A673 (cell line): ENCODE measurements around the gene PACS1. TPM values are rescaled to one million over a fixed set of nuclear protein-coding genes. Genes with fewer than 3 reads are reported as not detected.

Experiments
- BruUV-seq: library from RNA; stranded (reverse); fragments of 400-500 nt; replicated peaks from 2 replicates; lab custom pipeline; 2021; lab: Mats Ljungman, UMichigan
- CTCF ChIA-PET: fragments of 300-600 bp; sonication (Branson Sonifier 250); formaldehyde crosslinking; loops from one replicate; lab custom pipeline; 2022; ENCODE audit warnings: antibody characterized with exemption; lab: Charles Lee
- POLR2A ChIA-PET: fragments of 300-600 bp; sonication (Branson Sonifier 250); formaldehyde crosslinking; loops from one replicate; lab custom pipeline; 2022; ENCODE audit warnings: antibody characterized with exemption; ENCODE audit not compliant: low non-redundant PET; lab: Charles Lee
- DNase-seq: peaks from one replicate; pipeline ENCODE4 v3.0.0-alpha.2; 2015; ENCODE audit warnings: low spot score
- H3K27ac ChIP-seq: fragments of 200-600 bp; sonication (generic); 2 replicates; pipeline ENCODE4 v1.5.1; 2016; ENCODE audit warnings: mixed run types, low read depth, mild to moderate bottlenecking, mixed read lengths, antibody characterized with exemption, low read length; ENCODE audit not compliant: poor library complexity, severe bottlenecking
- H3K27me3 ChIP-seq: fragments of 200-600 bp; sonication (generic); replicated peaks from 2 replicates; pipeline ENCODE4 v1.6.1; 2017; ENCODE audit warnings: mixed run types, low read depth, mild to moderate bottlenecking, mixed read lengths, antibody characterized with exemption, low read length; ENCODE audit not compliant: insufficient read depth, poor library complexity
- H3K36me3 ChIP-seq: fragments of 200-600 bp; sonication (generic); 2 replicates; pipeline ENCODE4 v1.6.1; 2016; ENCODE audit warnings: mixed run types, mild to moderate bottlenecking, mixed read lengths, antibody characterized with exemption, low read length; ENCODE audit not compliant: insufficient read depth, poor library complexity, severe bottlenecking
- H3K4me1 ChIP-seq: fragments of 200-600 bp; sonication (generic); 2 replicates; pipeline ENCODE4 v1.6.1; 2017; ENCODE audit warnings: mixed run types, mild to moderate bottlenecking, mixed read lengths, antibody characterized with exemption, low read length; ENCODE audit not compliant: insufficient read depth, poor library complexity, severe bottlenecking
- H3K4me3 ChIP-seq: fragments of 200-600 bp; sonication (generic); 2 replicates; pipeline ENCODE4 v1.5.1; 2016; ENCODE audit warnings: low read depth, mixed run types, mild to moderate bottlenecking, mixed read lengths, low read length; ENCODE audit not compliant: poor library complexity, severe bottlenecking
- H3K9me3 ChIP-seq: fragments of 200-600 bp; sonication (generic); 2 replicates; pipeline ENCODE4 v1.6.1; 2016; ENCODE audit warnings: mixed run types, low read depth, mild to moderate bottlenecking, mixed read lengths, antibody characterized with exemption, low read length; ENCODE audit not compliant: poor library complexity, severe bottlenecking
- EZH2 ChIP-seq: fragments of 200-600 bp; sonication (generic); IDR thresholded peaks from 2 replicates; pipeline ENCODE4 v1.6.1; 2017; ENCODE audit warnings: borderline replicate concordance, low read depth, mild to moderate bottlenecking, mixed read lengths, antibody characterized with exemption, low read length; ENCODE audit not compliant: poor library complexity, severe bottlenecking
- intact Hi-C: fragments of 100-400 bp; cut with micrococcal nuclease; formaldehyde crosslinking; loops from one replicate; pipeline ENCODE4 v1.10.0; 2022; ENCODE audit not compliant: unreplicated experiment
- total RNA-seq: library from RNA; stranded (reverse); gene quantifications from 2 replicates; pipeline ENCODE4 v1.2.3, GENCODE V29; 2021
- TF ChIP-seq, protein P1 (sequence below): fragments of 300-800, 200-600 bp; sonication (generic); conservative IDR thresholded peaks from 2 replicates; pipeline ENCODE4 v1.5.1; 2017; ENCODE audit warnings: low read depth, mild to moderate bottlenecking, antibody characterized with exemption, low read length, moderate library complexity, mixed read lengths

Gene PACS1
- total RNA-seq, 1 experiment from 2014 or later, result 75.7 TPM

GRCh38 chr11:66239511-66239910 is 169.4 kb downstream of the PACS1 start:
- Histone ChIP-seq H3K27me3 (no peaks in the 10 kb centered on the region), H3K9me3 (no peaks in the 10 kb centered on the region), H3K36me3 (peaks cover 5% of the 10 kb centered on the region), H3K4me3 (no peak overlapping the region), H3K4me1 (no peaks in the 10 kb centered on the region), H3K27ac (no peak overlapping the region)
- ChIA-PET POLR2A (no interaction called here), CTCF (no interaction called here)
- DNase-seq, result no peak
- no TSS peak for BruUV-seq
- intact Hi-C loops, result no loop called here
- TF ChIP-seq, protein P1, sequence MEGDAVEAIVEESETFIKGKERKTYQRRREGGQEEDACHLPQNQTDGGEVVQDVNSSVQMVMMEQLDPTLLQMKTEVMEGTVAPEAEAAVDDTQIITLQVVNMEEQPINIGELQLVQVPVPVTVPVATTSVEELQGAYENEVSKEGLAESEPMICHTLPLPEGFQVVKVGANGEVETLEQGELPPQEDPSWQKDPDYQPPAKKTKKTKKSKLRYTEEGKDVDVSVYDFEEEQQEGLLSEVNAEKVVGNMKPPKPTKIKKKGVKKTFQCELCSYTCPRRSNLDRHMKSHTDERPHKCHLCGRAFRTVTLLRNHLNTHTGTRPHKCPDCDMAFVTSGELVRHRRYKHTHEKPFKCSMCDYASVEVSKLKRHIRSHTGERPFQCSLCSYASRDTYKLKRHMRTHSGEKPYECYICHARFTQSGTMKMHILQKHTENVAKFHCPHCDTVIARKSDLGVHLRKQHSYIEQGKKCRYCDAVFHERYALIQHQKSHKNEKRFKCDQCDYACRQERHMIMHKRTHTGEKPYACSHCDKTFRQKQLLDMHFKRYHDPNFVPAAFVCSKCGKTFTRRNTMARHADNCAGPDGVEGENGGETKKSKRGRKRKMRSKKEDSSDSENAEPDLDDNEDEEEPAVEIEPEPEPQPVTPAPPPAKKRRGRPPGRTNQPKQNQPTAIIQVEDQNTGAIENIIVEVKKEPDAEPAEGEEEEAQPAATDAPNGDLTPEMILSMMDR, result no peak
- no peak for TF ChIP-seq EZH2

DNA sequence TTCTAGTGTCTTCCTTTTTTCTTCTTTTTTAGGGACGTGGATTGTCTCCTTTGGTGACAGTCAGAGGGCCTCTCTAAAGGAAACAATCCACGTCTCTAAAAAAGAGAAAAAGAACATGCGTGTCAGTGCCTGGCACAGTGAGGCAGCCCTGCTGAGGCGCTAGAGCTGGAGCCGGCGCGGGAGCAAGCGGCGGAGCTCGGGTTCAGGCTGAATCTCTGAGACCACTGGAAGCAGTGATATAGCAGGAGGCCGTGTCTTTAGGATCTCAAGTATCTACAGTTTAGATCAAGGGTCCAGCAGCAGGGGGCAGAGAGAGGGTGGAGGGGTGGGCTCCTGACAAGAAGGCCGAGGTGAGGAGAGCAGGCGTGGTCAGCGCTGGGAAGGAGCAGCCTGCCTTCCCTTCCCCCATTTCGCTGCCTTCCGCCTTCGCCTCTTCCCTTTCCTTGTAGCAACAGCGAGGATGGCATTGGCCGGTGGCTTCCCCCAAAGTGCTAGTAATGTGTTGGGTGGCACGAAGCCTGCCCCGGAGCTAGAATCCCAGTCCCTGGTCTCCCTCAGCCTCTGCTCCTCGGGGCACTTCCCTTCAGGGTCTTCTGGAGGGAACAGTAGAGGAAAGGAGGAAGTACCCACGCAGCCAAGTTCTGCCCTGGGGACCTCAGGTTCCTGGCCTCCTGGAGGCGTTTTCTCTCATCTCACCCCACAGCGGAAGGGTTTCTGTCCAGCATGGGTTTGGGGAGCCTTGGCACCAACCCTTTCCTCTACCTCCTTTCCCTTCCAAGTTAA is 170.1 kb downstream of the PACS1 start:
- ChIA-PET CTCF (interaction anchor here (1.1 kb wide), 1 partner anchor 18 kb away, joined by 3 read pairs; no protein-coding TSS in a partner anchor), POLR2A (no interaction called here)
- Histone ChIP-seq H3K4me1 (no peaks in the 10 kb centered on the region), H3K9me3 (no peaks in the 10 kb centered on the region), H3K4me3 (no peak overlapping the region), H3K36me3 (peaks cover 5% of the 10 kb centered on the region), H3K27me3 (no peaks in the 10 kb centered on the region), H3K27ac (no peak overlapping the region)
- no peak for DNase-seq
- TF ChIP-seq, protein P1, result no peak
- TF ChIP-seq EZH2, result no peak
- BruUV-seq, result no TSS peak
- intact Hi-C loops, result no loop called here

- no peak for DNase-seq
- H3K27ac ChIP-seq, result no peak overlapping the region
- BruUV-seq, result no TSS peak
- H3K27me3 ChIP-seq, result no peaks in the 10 kb centered on the region
- no peaks in the 10 kb centered on the region for H3K9me3 ChIP-seq
- intact Hi-C loops, result no loop called here
- H3K36me3 ChIP-seq, result peaks cover 5% of the 10 kb centered on the region
- ChIA-PET POLR2A (no interaction called here), CTCF (interaction anchor here (1.1 kb wide), 1 partner anchor 18 kb away, joined by 3 read pairs; no protein-coding TSS in a partner anchor)
- TF ChIP-seq, protein P1, result no peak
- no peak for TF ChIP-seq EZH2
- no peaks in the 10 kb centered on the region for H3K4me1 ChIP-seq
- no peak overlapping the region for H3K4me3 ChIP-seq
Observed at GRCh38 chr11:66240781-66241136, 170.7 kb downstream of the PACS1 start.
